Liver (tissue), 3 donors: ENCODE measurements around the gene TSHZ2.

Experiments
- CTCF ChIP-seq: fragments of 150-350 bp; IDR thresholded peaks from 2 replicates; pipeline ENCODE4 v1.5.1; 2017; ENCODE audit warnings: improper control_type of control experiment, low read depth, low read length; ENCODE audit not compliant: missing input control
- EGR1 ChIP-seq, 2 donors: IDR thresholded peaks; 2 replicates each; pipeline ENCODE4 v1.6.1; 2016 to 2018; ENCODE audit warnings: antibody characterized with exemption in 2 of 2, low read depth in 2 of 2
- JUND ChIP-seq, 2 donors: IDR thresholded peaks; 2 replicates each; pipeline ENCODE4 v1.6.1; 2016; ENCODE audit warnings: antibody characterized with exemption in 2 of 2
- MAX ChIP-seq: IDR thresholded peaks from 2 replicates; pipeline ENCODE4 v1.6.1; 2016; ENCODE audit warnings: antibody characterized with exemption
- RAD21 ChIP-seq, 2 donors: IDR thresholded peaks; 2 replicates each; pipeline ENCODE4 v1.6.1; 2016; ENCODE audit warnings: antibody characterized with exemption in 2 of 2, mild to moderate bottlenecking in 2 of 2
- REST ChIP-seq: IDR thresholded peaks from 2 replicates; pipeline ENCODE4 v1.6.1; 2016; ENCODE audit warnings: antibody characterized with exemption, mild to moderate bottlenecking
- TAF1 ChIP-seq: conservative IDR thresholded peaks from 2 replicates; pipeline ENCODE4 v1.6.1; 2016; ENCODE audit warnings: antibody characterized with exemption, mild to moderate bottlenecking
- YY1 ChIP-seq: IDR thresholded peaks from 2 replicates; pipeline ENCODE4 v1.6.1; 2016; ENCODE audit warnings: antibody characterized with exemption, mild to moderate bottlenecking
- ZBTB33 ChIP-seq: IDR thresholded peaks from 2 replicates; pipeline ENCODE4 v1.6.1; 2016; ENCODE audit warnings: antibody characterized with exemption
- donor health status: healthy.
- donor health status: healthy.

GRCh38 chr20:53088786-53089185, 116.6 kb downstream of the TSHZ2 start:
- TF ChIP-seq CTCF, result no peak
- no peak for TF ChIP-seq EGR1 (IDR thresholded peaks at IDR 0.05; ENCODE audit: low read depth in 2 of 2)
- TF ChIP-seq RAD21 (IDR thresholded peaks at IDR 0.05), result no peak
- no peak for TF ChIP-seq ZBTB33
- no peak for TF ChIP-seq REST
- TF ChIP-seq MAX, result no peak
- TF ChIP-seq TAF1, result no peak
- no peak for TF ChIP-seq JUND (IDR thresholded peaks at IDR 0.05)
- no peak for TF ChIP-seq YY1
